ENCODE data around the gene R3HDM2.

The R3HDM2 gene

GRCh38 chr12:57261428-57261865, 169.4 kb downstream of the R3HDM2 start:
- no peak for DNase-seq

- no peak for DNase-seq
Observed at GRCh38 chr12:57260366-57260765, 170.5 kb downstream of the R3HDM2 start.

DNA sequence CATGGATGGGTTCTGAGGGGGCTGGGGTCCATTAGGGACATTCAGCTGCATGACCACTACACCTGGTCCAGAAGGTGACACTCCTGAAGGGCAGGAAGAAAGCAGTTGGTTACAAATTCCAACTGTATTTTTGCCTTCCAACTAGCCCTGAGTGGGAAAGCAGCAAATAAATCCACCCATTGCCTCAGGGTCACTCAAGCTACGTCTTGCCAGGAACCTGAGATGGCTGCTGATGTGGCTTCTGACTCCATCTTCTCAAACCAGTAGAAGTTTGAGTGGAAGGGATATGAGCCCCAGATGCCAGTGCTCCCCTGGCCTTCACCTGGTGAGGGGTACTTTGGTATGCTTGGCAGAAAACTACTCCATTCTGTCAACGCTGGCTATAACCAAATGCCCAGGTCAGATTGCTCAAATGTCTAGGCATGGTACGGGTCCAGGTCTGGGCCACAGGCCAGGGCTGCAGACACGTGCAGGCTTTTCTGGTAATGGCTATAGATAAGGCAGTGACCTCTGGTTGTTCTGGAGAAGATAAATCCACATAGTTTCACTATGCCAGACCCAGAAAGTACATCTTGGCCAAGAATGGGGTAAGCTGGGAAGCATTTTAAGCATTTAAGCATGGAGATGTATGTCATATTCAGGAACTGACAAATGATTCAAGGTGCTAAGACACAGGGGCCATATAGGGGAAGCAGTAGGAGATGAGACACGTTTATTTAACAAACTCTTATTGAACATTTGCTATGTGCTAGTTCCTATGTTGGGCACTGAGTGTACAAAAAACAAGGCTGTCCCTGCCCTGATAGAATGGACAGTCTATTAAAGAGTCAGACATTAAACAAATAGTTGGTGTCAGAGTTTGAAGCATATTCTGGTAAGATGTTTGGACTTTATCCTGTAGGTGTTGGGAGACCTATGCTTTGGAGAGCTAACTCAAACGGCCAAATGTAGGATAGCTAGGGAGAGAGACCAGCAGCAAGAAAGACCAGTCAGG, 171.6 kb downstream of the R3HDM2 start:
- no peak for DNase-seq

DNA sequence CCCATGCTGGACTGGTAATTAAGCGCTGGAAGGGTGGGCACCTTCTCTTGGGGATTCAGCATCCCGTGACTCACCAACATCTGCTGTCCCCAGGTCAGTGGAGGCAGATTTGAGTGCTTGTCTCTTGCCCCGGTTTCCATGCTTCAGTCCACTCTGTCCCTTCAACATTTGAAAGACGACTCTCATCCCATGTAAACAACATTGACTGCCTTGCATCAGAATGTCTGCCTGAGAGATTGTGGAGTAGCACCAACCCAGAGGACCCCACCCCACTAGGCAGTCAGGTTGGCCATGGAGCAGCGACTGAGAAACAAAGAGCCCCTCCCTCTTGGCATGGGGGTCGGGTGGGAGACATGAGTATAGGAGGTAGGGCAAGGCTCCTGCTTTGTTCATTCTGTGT, 174.9 kb downstream of the R3HDM2 start:
- no peak for DNase-seq

DNA sequence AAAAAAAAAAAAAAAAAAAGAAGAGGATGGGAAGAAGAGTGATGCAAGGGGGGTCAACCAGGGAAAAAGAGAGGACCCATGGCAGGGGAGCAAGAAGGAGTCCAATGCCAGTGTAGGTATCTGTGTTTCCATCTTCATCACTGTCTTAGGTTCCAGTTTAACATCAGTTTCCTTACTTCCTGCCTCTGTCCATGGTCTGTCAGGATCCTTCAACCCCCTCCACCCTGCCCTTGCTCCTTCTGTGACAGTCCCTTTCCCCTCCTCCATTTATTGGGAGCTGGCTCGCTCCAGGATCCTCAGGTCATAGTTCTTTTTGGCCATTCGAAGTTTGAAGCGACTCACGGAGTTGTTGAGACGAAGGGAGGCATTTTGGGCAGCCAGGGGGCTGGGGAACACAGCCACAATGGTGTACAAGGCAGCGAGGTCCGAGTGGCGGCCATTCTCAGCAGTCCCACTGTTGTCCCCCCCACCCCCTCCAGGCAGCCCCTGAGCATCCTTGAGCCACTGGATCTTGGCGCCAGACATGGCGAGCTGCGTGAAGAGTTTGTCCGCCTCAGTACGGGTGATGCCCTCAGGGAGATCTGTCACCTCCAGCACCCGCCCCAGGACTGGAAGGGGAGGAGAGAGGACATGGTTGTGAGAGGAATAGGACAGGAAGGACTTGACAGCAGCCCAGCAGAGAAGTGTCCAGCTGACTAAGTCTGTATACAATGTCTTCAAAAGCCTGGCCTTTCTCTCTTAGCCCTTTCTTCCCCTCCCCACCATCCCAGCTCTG, 176.2 kb downstream of the R3HDM2 start:
- no peak for DNase-seq

DNA sequence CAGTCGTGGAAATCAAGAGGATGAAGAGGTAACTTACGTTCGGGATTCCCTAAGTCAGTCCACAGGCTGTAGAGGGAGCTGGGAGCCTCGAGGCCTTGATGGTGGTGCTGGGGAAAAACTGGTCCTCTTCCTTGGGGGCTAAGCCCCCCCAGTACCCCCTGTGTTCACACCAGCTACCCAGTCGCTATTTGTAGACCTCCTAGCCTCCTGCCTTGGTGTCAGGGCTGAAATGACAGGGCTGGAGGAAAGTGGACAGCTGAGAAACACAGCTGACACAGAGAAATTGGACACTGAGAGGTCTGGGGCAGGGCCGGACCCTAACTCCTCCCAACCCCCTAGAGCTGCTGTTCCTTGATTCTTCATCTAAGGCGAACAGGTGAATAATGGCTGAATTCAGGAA, 179.9 kb downstream of the R3HDM2 start, which contains the start of gene STAC3:
TSS of gene STAC3 (minus strand) at position 232 of the 400 bp plus-strand sequence. CDS start 1,551 bp downstream, outside the sequence.
- no peak for DNase-seq

DNA sequence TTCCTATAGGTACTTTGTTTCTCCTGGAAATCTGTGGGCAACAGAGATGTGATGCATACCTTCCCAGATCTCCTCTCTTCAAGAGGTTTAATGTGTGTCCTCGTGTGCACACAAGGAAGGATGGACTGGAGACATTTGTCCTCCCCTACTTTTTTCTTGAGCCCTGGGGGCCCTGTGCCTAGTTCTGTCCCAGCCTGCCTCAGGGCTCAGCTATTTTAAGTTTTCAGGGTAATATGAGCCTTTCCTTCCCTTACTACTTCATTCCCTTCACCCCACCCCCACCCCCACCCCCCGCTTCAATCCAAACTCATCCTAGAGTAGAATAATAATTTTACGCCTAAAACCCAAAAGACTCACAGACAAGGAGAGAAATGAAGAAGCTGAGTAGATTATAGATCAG, 180.3 kb downstream of the R3HDM2 start:
- no peak for DNase-seq

DNA sequence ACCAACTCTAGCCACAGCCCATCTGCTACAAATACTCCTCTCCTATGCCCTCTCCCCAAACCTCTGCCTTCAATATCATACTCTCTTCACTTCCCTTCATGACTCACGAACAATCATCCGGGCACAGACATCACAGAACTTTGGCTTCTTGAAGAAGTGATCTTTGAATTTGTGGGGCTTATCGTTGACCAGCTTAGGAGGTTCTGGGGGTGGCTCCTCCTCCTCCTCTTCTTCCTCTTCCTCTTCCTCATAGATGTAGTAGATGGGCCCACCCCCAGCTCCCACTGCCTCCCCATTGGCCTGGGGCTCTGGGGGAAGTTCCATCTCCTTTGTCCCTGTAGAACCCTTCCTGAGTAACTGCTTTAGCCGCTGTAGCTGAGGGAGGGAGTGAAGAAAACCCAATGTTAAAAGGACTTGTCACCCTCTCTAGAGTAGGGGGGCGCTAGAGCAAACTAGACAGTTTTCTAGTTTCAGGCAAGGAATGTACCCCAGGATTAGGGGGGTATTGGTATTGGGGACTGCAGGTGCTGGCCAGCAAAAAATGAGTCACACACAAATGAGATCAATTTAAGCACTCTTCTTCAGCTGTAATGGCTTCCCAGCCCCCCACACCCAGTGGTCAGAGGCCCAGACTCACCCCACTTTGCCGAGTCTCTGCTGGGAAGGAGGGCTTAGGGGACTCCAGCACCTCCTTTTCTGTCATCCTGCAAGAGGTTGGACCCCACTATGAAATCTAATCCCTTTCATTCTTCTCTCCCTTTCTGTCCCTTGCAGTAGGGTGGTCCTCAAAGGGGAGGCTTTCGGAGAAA, 181.7 kb downstream of the R3HDM2 start:
- DNase-seq = no peak

DNA sequence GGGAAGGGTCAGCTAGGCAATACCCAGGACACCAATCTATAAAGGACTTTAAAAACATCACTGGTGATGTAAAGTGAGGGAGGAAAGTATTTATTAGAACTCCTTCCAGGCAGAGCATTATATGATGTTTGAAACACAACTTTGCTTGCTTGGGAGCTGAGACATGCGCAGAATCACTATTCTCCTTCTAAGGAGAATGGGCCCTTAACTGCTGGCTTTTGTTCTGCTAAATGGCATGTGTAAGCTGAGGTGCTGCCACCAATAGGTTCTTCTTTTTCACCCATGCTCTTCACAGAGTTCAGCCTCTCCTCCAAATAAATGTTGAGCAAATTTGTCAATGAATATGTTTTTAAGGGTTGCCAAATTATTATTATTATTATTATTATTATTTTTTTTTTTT, 183.8 kb downstream of the R3HDM2 start:
- no peak for DNase-seq

DNA sequence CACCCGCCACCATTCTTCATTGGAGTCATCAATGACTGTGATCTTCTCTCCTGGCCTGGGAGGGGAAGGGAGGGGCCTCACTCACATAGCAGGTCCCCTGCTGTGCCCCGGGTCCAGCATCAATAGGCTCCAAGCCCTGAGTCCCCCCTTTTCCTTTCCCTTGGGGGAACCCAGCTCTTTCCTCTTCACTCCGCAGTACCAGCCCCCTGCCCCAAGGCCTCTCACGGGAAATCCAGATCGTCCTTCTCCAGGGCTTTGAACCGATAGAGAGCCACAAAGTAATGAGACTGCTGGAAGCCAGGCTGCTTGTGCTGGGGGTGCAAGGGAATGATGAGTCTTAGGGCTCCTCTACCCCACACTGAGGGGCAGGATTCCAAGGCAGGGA, 186.5 kb downstream of the R3HDM2 start:
- DNase-seq = no peak

- peak; percentile 83 for DNase-seq
Observed at GRCh38 chr12:57243521-57244311, 187.1 kb downstream of the R3HDM2 start.

GRCh38 chr12:57242691-57243454, 188.0 kb downstream of the R3HDM2 start:
- peak; percentile 66 for DNase-seq

GRCh38 chr12:57242329-57242690, 188.5 kb downstream of the R3HDM2 start:
- no peak for DNase-seq

- DNase-seq = no peak
Observed at GRCh38 chr12:57241402-57242310, 189.2 kb downstream of the R3HDM2 start.

DNA sequence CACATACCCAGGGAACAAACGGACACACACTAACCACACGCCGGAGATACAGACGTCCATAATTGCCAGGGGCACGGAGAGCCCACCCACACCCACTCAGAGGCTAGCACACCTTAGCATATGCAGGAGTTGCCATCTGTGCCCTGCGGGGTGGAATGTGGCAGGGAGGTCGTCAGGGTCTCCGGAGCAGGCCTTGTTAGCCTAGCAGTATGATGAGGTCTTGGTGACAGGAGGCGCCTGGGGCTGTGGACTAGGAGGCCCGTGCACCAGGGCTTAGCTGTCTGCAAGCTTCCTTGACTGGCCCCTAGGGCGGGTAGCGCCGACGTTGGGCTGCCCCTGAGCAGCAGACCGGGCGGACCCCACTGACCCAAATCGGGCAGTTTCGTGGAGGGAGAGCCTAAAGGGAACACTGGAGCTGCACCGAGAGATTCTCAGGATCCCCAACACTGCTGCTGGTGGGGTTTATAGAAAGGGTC, 189.9 kb downstream of the R3HDM2 start:
- no peak for DNase-seq

GRCh38 chr12:57240066-57240921, 190.5 kb downstream of the R3HDM2 start:
- DNase-seq = peak; percentile 76

DNA sequence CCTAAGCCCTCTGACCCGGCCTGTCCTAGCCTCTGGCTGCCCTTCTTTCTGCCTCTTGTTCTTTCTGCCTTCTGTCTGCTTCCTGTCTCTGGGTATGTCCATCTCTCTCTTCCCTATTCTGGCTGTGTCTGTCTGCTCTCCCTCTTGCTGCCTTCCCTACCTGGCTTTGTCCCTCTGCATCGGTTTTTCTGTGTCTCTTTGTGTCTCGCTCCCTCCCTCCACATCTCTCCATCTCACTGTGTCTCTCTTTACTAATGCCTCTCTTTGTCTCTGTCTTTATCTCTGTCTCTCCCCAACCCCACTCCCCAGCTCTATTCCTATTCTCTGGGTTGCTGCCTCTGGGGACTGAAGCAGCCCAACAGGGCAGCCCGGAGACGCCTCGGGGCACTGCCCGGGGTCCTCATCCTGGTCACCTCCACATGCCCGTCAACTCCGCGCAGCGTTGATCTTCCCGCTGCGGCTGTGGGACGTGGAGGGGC, 191.2 kb downstream of the R3HDM2 start:
- DNase-seq = no peak

DNA sequence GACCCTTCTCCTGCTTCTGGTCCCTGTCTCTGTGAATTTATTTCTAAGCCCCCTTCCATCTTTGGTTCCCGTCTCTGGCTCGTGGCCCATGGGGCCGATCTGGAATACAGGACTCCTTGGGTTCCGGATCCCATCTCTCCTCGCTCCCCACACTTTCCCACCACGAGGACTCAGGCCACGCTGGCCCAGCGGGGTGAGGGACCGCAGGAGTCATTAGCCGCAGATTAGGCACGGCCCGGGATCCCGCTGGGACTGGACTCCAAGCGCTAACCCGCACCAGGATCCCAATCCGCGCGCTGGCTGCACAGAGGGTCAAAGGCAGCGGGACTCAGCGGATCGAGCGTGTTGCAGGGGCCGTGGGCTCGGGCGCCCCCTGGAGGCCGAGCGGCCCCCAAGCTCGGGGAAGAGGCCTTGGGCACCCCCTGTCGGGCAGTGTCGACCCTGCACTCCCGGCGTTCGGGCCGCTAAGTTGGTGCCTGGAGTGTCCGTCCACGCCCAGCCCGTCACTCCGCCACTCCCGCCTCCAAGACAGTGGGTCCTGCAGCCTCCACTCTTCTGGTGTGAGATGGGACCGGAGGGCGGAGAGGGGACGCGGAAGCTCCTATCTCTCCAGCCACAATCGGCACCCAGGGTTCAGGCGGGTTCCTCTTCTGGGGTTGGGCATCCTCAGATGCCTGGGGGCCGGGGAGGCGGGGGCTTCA, 191.8 kb downstream of the R3HDM2 start:
- DNase-seq = peak; percentile 89
